Left lung (tissue), 10 donors: Measurements from ENCODE around the gene VRK3. TPM values are rescaled to one million over a fixed set of nuclear protein-coding genes. Genes with fewer than 3 reads are reported as not detected.

ENCODE experiments used
- ATAC-seq: fragments of 200-7000 bp; cut with Tn5 transposase; one replicate; pipeline ENCODE4 v1.9.1; 2020; ENCODE audit warnings: moderate library complexity
- DNase-seq, 4 donors: peaks; one replicate each; pipeline ENCODE4 v3.0.0-alpha.2; 2013 to 2020
- H3K27ac ChIP-seq, 2 donors: fragments of 200-600 bp; sonication (generic) in 1 of 2; one replicate each; pipeline versions ENCODE4 v1.5.0 to v1.8.0; 2020 to 2021
- H3K27me3 ChIP-seq, 2 donors: fragments of 200-600 bp; sonication (generic) in 1 of 2; one replicate each; pipeline versions ENCODE4 v1.5.0 to v1.8.0; 2020 to 2021
- H3K36me3 ChIP-seq, 2 donors: fragments of 200-600 bp; sonication (generic) in 1 of 2; one replicate each; pipeline versions ENCODE4 v1.5.0 to v1.8.0; 2020 to 2021
- H3K4me1 ChIP-seq, 2 donors: fragments of 200-600 bp; one replicate each; pipeline ENCODE4 v1.8.0; 2021
- H3K4me3 ChIP-seq, 2 donors: fragments of 200-600 bp; sonication (generic) in 1 of 2; one replicate each; pipeline versions ENCODE4 v1.5.0 to v1.8.0; 2020 to 2021; ENCODE audit warnings: mild to moderate bottlenecking in 1 of 2
- H3K9me3 ChIP-seq, 2 donors: fragments of 200-600 bp; sonication (generic) in 1 of 2; one replicate each; pipeline versions ENCODE4 v1.5.0 to v1.8.0; 2020 to 2021
- CTCF ChIP-seq, 2 donors: fragments of 200-600 bp; sonication (generic) in 1 of 2; IDR thresholded peaks; one replicate each; pipeline versions ENCODE4 v1.5.0 to v1.8.0; 2021; ENCODE audit warnings: antibody characterized with exemption in 2 of 2
- intact Hi-C, 2 donors: fragments of 100-400 bp; cut with DNase I; formaldehyde crosslinking; loops; one replicate each; pipeline versions ENCODE4 v1.11.2 to v1.14.2; 2022
- polyA plus RNA-seq, 6 donors: library from polyadenylated mRNA; unstranded; fragments of 120-200 nt; gene quantifications; one replicate each; pipeline ENCODE4 v1.2.1, GENCODE V29; 2013; ENCODE audit not compliant: insufficient read length in 6 of 6
- total RNA-seq, 2 donors: library from RNA; stranded (reverse); fragmentation: NEBNext Ultra II Directional; extraction: Animal tissue kit (Norgen Biotek cat#: 25700); gene quantifications; one replicate each; pipeline ENCODE4 v1.2.1, GENCODE V29; 2021
- donor health status: DM: no; HTN: yes; CAD: no.
- donor health status: DM: no; HTN: no; CAD: no.

VRK3 gene
- total and polyA plus RNA-seq, 8 donors = 37.5 to 43.4 (median 39.4) TPM

GRCh38 chr19:50044922-50045321 lies 19.8 kb upstream of the VRK3 start:
- H3K27ac ChIP-seq = no peak overlapping the region
- no peak overlapping the region for H3K4me3 ChIP-seq
- TF ChIP-seq CTCF (IDR thresholded peaks at IDR 0.05) = no peak
- peaks cover 0 to 38% of the 10 kb centered on the region in 2 donors for H3K9me3 ChIP-seq
- H3K27me3 ChIP-seq = no peaks in the 10 kb centered on the region
- no peak for ATAC-seq
- H3K4me1 ChIP-seq = no peaks in the 10 kb centered on the region
- peaks cover 16 to 84% of the 10 kb centered on the region in 2 donors for H3K36me3 ChIP-seq
- DNase-seq = no peak
- intact Hi-C loops = no loop called here

GRCh38 chr19:50043967-50044366 lies 18.8 kb upstream of the VRK3 start:
- Histone ChIP-seq H3K27me3 (no peaks in the 10 kb centered on the region), H3K36me3 (peaks cover 16 to 94% of the 10 kb centered on the region in 2 donors), H3K4me1 (no peaks in the 10 kb centered on the region), H3K27ac (no peak overlapping the region), H3K9me3 (peaks cover 0 to 38% of the 10 kb centered on the region in 2 donors), H3K4me3 (no peak overlapping the region)
- intact Hi-C loops = no loop called here
- TF ChIP-seq CTCF (IDR thresholded peaks at IDR 0.05) = no peak
- DNase-seq = no peak
- no peak for ATAC-seq

- Histone ChIP-seq H3K4me1 (no peaks in the 10 kb centered on the region), H3K36me3 (peaks cover 16 to 99% of the 10 kb centered on the region in 2 donors), H3K9me3 (peaks cover 0 to 38% of the 10 kb centered on the region in 2 donors), H3K27me3 (no peaks in the 10 kb centered on the region), H3K4me3 (no peak overlapping the region), H3K27ac (no peak overlapping the region)
- intact Hi-C loops = no loop called here
- ATAC-seq (no peak), DNase-seq (no peak)
- TF ChIP-seq CTCF (IDR thresholded peaks at IDR 0.05) = no peak
Observed at GRCh38 chr19:50042363-50043024, 17.3 kb upstream of the VRK3 start.

GRCh38 chr19:50040967-50041366 lies 15.8 kb upstream of the VRK3 start:
- no peak overlapping the region for H3K27ac ChIP-seq
- no peaks in the 10 kb centered on the region for H3K4me1 ChIP-seq
- peaks cover 16 to 100% of the 10 kb centered on the region in 2 donors for H3K36me3 ChIP-seq
- DNase-seq (no peak), ATAC-seq (no peak)
- H3K27me3 ChIP-seq = no peaks in the 10 kb centered on the region
- TF ChIP-seq CTCF (IDR thresholded peaks at IDR 0.05) = no peak
- peaks cover 0 to 30% of the 10 kb centered on the region in 2 donors for H3K9me3 ChIP-seq
- intact Hi-C loops = no loop called here
- no peak overlapping the region for H3K4me3 ChIP-seq

GRCh38 chr19:50039968-50040367 lies 14.8 kb upstream of the VRK3 start:
- Histone ChIP-seq H3K27me3 (no peaks in the 10 kb centered on the region), H3K36me3 (peaks cover 7 to 97% of the 10 kb centered on the region in 2 donors), H3K27ac (no peak overlapping the region), H3K4me3 (no peak overlapping the region), H3K4me1 (no peaks in the 10 kb centered on the region), H3K9me3 (peaks cover 0 to 20% of the 10 kb centered on the region in 2 donors)
- DNase-seq (no peak), ATAC-seq (no peak)
- TF ChIP-seq CTCF (IDR thresholded peaks at IDR 0.05) = no peak
- intact Hi-C loops = no loop called here
